NT2/D1 (cell line): Measurements from ENCODE around the gene KLHL7.

ENCODE experiments used
- SUZ12 ChIP-seq: IDR thresholded peaks from 2 replicates; pipeline ENCODE4 v1.6.1; 2011; ENCODE audit not compliant: insufficient read length, insufficient read depth; ENCODE audit errors: extremely low read depth
- YY1 ChIP-seq: IDR thresholded peaks from 2 replicates; pipeline ENCODE4 v1.6.1; 2011; ENCODE audit not compliant: insufficient read length, insufficient read depth
- ZNF274 ChIP-seq: IDR thresholded peaks from 2 replicates; pipeline ENCODE4 v1.6.1; 2011; ENCODE audit warnings: mild to moderate bottlenecking, low read depth, low read length

- no peak for TF ChIP-seq YY1
- TF ChIP-seq SUZ12: no peak
- TF ChIP-seq ZNF274: no peak
Observed at GRCh38 chr7:23093111-23093510, 12.5 kb upstream of the KLHL7 start.
